Fibroblast of lung (primary cell): Measurements from ENCODE around the gene RAB6A.

Experiments used
- EZH2 ChIP-seq: IDR thresholded peaks from 2 replicates; pipeline ENCODE4 v1.5.1; 2012; ENCODE audit warnings: low read length, control low read depth, mild to moderate bottlenecking; ENCODE audit errors: missing control alignments
- TF ChIP-seq, protein P1 (sequence below), 2 donors: IDR thresholded peaks in 1 of 2; conservative IDR thresholded peaks in 1 of 2; 1 replicate in 1 of 2; 2 replicates in 1 of 2; pipeline ENCODE4 v1.5.1; 2011 to 2012; ENCODE audit warnings: low read length in 2 of 2, control low read depth in 1 of 2, inconsistent platforms in 1 of 2, low read depth in 1 of 2, mild to moderate bottlenecking in 1 of 2

GRCh38 chr11:73746701-73747100 is 14.2 kb downstream of the RAB6A start:
- TF ChIP-seq, protein P1, sequence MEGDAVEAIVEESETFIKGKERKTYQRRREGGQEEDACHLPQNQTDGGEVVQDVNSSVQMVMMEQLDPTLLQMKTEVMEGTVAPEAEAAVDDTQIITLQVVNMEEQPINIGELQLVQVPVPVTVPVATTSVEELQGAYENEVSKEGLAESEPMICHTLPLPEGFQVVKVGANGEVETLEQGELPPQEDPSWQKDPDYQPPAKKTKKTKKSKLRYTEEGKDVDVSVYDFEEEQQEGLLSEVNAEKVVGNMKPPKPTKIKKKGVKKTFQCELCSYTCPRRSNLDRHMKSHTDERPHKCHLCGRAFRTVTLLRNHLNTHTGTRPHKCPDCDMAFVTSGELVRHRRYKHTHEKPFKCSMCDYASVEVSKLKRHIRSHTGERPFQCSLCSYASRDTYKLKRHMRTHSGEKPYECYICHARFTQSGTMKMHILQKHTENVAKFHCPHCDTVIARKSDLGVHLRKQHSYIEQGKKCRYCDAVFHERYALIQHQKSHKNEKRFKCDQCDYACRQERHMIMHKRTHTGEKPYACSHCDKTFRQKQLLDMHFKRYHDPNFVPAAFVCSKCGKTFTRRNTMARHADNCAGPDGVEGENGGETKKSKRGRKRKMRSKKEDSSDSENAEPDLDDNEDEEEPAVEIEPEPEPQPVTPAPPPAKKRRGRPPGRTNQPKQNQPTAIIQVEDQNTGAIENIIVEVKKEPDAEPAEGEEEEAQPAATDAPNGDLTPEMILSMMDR (conservative IDR thresholded peaks at IDR 0.05 in 1 of 2, IDR thresholded peaks at IDR 0.05 in 1 of 2; ENCODE audit: low read depth in 1 of 2, low read length in 2 of 2): no peak
- TF ChIP-seq EZH2: no peak
